SK-N-SH treated with all-trans-retinoic acid at 6 μM for 48 hours (cell line): ENCODE results near the gene ALDH16A1.

Source experiments
- ATAC-seq: fragments of 200-7000 bp; cut with Tn5 transposase; 3 replicates; pipeline ENCODE4 v1.9.1; 2020; ENCODE audit warnings: mild to moderate bottlenecking, moderate library complexity
- BACH2 ChIP-seq: fragments of 250-450 bp; sonication (Bioruptor Pico); IDR thresholded peaks from 2 replicates; pipeline ENCODE4 v1.9.0; 2021; ENCODE audit warnings: mild to moderate bottlenecking, borderline replicate concordance
- CSDC2 ChIP-seq: fragments of 250-450 bp; sonication (Bioruptor Pico); IDR thresholded peaks from 2 replicates; pipeline ENCODE4 v1.5.0; 2020; ENCODE audit warnings: mild to moderate bottlenecking, moderate library complexity
- ESRRG ChIP-seq: fragments of 250-450 bp; sonication (Bioruptor Pico); IDR thresholded peaks from 2 replicates; pipeline ENCODE4 v1.6.1; 2021; ENCODE audit warnings: mild to moderate bottlenecking
- ISL1 ChIP-seq: fragments of 250-450 bp; sonication (Bioruptor Pico); IDR thresholded peaks from 2 replicates; pipeline ENCODE4 v2.1.2; 2022; ENCODE audit warnings: mild to moderate bottlenecking, moderate library complexity
- POU6F1 ChIP-seq: fragments of 250-450 bp; sonication (Bioruptor Pico); IDR thresholded peaks from 2 replicates; pipeline ENCODE4 v1.8.0; 2021; ENCODE audit warnings: low read depth, mild to moderate bottlenecking, moderate library complexity, borderline replicate concordance
- PPARA ChIP-seq: fragments of 250-450 bp; sonication (Bioruptor Pico); IDR thresholded peaks from 2 replicates; pipeline ENCODE4 v1.5.0; 2020; ENCODE audit warnings: mild to moderate bottlenecking, borderline replicate concordance
- RARB ChIP-seq: fragments of 250-450 bp; sonication (Bioruptor Pico); IDR thresholded peaks from 2 replicates; pipeline ENCODE4 v1.8.0; 2021; ENCODE audit warnings: mild to moderate bottlenecking, moderate library complexity
- SNAI2 ChIP-seq: fragments of 250-450 bp; sonication (Bioruptor Pico); IDR thresholded peaks from 2 replicates; pipeline ENCODE4 v1.5.0; 2020; ENCODE audit warnings: mild to moderate bottlenecking, moderate library complexity
- TCF4 ChIP-seq: fragments of 250-450 bp; sonication (Bioruptor Pico); IDR thresholded peaks from 2 replicates; pipeline ENCODE4 v1.8.0; 2021; ENCODE audit warnings: mild to moderate bottlenecking, moderate library complexity, borderline replicate concordance
- TOX ChIP-seq: fragments of 250-450 bp; sonication (Bioruptor Pico); IDR thresholded peaks from 2 replicates; pipeline ENCODE4 v1.8.0; 2021; ENCODE audit warnings: mild to moderate bottlenecking, moderate library complexity, borderline replicate concordance
- ZC3H10 ChIP-seq: fragments of 250-450 bp; sonication (Bioruptor Pico); IDR thresholded peaks from 2 replicates; pipeline ENCODE4 v1.5.1; 2021; ENCODE audit warnings: mild to moderate bottlenecking, moderate library complexity
- ZFP3 ChIP-seq: fragments of 250-450 bp; sonication (Bioruptor Pico); IDR thresholded peaks from 2 replicates; pipeline ENCODE4 v1.5.0; 2020; ENCODE audit warnings: mild to moderate bottlenecking, moderate library complexity
- ZNF565 ChIP-seq: fragments of 450-650 bp; formaldehyde crosslinking; conservative IDR thresholded peaks from 2 replicates; pipeline ENCODE4 v1.5.0; 2020; ENCODE audit warnings: low read depth, mild to moderate bottlenecking, moderate library complexity
- TF ChIP-seq, protein P1 (sequence below): fragments of 250-450 bp; sonication (Bioruptor Pico); IDR thresholded peaks from 2 replicates; pipeline ENCODE4 v1.5.1; 2020; ENCODE audit warnings: low read depth, mild to moderate bottlenecking, moderate library complexity
- TF ChIP-seq, protein P2 (sequence below): fragments of 250-450 bp; sonication (Bioruptor Pico); IDR thresholded peaks from 2 replicates; pipeline ENCODE4 v1.8.0; 2020; ENCODE audit warnings: mild to moderate bottlenecking, moderate library complexity, borderline replicate concordance
- TF ChIP-seq, protein P3 (sequence below): fragments of 250-450 bp; sonication (Bioruptor Pico); IDR thresholded peaks from 2 replicates; pipeline ENCODE4 v1.5.0; 2020; ENCODE audit warnings: mild to moderate bottlenecking, moderate library complexity
- TF ChIP-seq, protein P4 (sequence below): fragments of 250-450 bp; sonication (Bioruptor Pico); IDR thresholded peaks from 2 replicates; pipeline ENCODE4 v1.5.1; 2021; ENCODE audit warnings: mild to moderate bottlenecking, moderate library complexity

The ALDH16A1 gene

DNA sequence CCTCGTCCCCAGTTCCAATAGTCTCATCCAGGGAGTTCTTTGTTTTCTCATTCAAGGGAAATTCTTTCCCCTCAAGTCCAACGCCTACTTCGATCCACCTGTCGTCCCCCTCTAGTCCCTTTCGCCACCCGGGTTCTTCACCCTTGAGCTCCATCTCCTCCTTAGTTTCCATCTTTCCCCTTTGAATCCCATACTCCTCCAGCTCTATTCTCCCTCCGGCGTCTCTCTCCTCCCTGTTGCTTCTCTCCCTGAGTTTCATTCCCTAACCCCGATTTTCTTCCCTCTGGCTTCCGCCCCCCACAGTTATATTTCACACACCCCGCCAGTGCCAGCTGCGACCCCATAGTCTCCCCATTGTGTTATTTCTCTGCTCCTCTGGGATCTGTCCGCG, 11.1 kb upstream of the ALDH16A1 start:
- TF ChIP-seq ZC3H10 (CRISPR knock-in tag): no peak
- no peak for TF ChIP-seq CSDC2 (CRISPR knock-in tag)
- TF ChIP-seq PPARA (CRISPR knock-in tag): no peak
- no peak for TF ChIP-seq TOX (CRISPR knock-in tag)
- no peak for TF ChIP-seq BACH2 (CRISPR knock-in tag)
- no peak for TF ChIP-seq ESRRG
- TF ChIP-seq ISL1: no peak
- no peak for TF ChIP-seq POU6F1 (CRISPR knock-in tag)
- TF ChIP-seq SNAI2 (CRISPR knock-in tag): no peak
- TF ChIP-seq, protein P1, sequence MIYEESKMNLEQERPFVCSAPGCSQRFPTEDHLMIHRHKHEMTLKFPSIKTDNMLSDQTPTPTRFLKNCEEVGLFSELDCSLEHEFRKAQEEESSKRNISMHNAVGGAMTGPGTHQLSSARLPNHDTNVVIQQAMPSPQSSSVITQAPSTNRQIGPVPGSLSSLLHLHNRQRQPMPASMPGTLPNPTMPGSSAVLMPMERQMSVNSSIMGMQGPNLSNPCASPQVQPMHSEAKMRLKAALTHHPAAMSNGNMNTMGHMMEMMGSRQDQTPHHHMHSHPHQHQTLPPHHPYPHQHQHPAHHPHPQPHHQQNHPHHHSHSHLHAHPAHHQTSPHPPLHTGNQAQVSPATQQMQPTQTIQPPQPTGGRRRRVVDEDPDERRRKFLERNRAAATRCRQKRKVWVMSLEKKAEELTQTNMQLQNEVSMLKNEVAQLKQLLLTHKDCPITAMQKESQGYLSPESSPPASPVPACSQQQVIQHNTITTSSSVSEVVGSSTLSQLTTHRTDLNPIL (CRISPR knock-in tag): no peak
- TF ChIP-seq, protein P2, sequence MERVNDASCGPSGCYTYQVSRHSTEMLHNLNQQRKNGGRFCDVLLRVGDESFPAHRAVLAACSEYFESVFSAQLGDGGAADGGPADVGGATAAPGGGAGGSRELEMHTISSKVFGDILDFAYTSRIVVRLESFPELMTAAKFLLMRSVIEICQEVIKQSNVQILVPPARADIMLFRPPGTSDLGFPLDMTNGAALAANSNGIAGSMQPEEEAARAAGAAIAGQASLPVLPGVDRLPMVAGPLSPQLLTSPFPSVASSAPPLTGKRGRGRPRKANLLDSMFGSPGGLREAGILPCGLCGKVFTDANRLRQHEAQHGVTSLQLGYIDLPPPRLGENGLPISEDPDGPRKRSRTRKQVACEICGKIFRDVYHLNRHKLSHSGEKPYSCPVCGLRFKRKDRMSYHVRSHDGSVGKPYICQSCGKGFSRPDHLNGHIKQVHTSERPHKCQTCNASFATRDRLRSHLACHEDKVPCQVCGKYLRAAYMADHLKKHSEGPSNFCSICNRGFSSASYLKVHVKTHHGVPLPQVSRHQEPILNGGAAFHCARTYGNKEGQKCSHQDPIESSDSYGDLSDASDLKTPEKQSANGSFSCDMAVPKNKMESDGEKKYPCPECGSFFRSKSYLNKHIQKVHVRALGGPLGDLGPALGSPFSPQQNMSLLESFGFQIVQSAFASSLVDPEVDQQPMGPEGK: no peak
- TF ChIP-seq, all 23 proteins: peak for 0
- no peak for ATAC-seq

GRCh38 chr19:49442354-49442753, 10.7 kb upstream of the ALDH16A1 start:
- ATAC-seq: no peak
- TF ChIP-seq TCF4 (CRISPR knock-in tag): no peak
- TF ChIP-seq ISL1: no peak
- TF ChIP-seq, protein P2: no peak
- TF ChIP-seq RARB (CRISPR knock-in tag): no peak

- TF ChIP-seq, protein P3, sequence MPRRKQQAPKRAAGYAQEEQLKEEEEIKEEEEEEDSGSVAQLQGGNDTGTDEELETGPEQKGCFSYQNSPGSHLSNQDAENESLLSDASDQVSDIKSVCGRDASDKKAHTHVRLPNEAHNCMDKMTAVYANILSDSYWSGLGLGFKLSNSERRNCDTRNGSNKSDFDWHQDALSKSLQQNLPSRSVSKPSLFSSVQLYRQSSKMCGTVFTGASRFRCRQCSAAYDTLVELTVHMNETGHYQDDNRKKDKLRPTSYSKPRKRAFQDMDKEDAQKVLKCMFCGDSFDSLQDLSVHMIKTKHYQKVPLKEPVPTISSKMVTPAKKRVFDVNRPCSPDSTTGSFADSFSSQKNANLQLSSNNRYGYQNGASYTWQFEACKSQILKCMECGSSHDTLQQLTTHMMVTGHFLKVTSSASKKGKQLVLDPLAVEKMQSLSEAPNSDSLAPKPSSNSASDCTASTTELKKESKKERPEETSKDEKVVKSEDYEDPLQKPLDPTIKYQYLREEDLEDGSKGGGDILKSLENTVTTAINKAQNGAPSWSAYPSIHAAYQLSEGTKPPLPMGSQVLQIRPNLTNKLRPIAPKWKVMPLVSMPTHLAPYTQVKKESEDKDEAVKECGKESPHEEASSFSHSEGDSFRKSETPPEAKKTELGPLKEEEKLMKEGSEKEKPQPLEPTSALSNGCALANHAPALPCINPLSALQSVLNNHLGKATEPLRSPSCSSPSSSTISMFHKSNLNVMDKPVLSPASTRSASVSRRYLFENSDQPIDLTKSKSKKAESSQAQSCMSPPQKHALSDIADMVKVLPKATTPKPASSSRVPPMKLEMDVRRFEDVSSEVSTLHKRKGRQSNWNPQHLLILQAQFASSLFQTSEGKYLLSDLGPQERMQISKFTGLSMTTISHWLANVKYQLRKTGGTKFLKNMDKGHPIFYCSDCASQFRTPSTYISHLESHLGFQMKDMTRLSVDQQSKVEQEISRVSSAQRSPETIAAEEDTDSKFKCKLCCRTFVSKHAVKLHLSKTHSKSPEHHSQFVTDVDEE (CRISPR knock-in tag): no peak
- TF ChIP-seq TCF4 (CRISPR knock-in tag) (no peak), ESRRG (no peak), ZFP3 (CRISPR knock-in tag) (no peak), PPARA (CRISPR knock-in tag) (no peak), ZC3H10 (CRISPR knock-in tag) (no peak), BACH2 (CRISPR knock-in tag) (no peak), ZNF565 (no peak), RARB (CRISPR knock-in tag) (no peak), SNAI2 (CRISPR knock-in tag) (no peak), CSDC2 (CRISPR knock-in tag) (no peak)
- TF ChIP-seq, protein P4, sequence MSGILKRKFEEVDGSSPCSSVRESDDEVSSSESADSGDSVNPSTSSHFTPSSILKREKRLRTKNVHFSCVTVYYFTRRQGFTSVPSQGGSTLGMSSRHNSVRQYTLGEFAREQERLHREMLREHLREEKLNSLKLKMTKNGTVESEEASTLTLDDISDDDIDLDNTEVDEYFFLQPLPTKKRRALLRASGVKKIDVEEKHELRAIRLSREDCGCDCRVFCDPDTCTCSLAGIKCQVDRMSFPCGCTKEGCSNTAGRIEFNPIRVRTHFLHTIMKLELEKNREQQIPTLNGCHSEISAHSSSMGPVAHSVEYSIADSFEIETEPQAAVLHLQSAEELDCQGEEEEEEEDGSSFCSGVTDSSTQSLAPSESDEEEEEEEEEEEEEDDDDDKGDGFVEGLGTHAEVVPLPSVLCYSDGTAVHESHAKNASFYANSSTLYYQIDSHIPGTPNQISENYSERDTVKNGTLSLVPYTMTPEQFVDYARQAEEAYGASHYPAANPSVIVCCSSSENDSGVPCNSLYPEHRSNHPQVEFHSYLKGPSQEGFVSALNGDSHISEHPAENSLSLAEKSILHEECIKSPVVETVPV: no peak
- TF ChIP-seq, protein P1 (CRISPR knock-in tag): no peak
- TF ChIP-seq, protein P2: no peak
- peak; percentile 81 for ATAC-seq
These were observed 10.2 kb upstream of the ALDH16A1 start for GRCh38 chr19:49442771-49443365.
